HEK293 (cell line): Measurements from ENCODE around the gene HOXA6.

Experiments used
- FEZF1 ChIP-seq: fragments of 450-650 bp; formaldehyde crosslinking; IDR thresholded peaks from 2 replicates; pipeline ENCODE4 v1.5.1; 2016; ENCODE audit warnings: missing biosample characterization, missing genetic modification characterization
- GFI1B ChIP-seq: fragments of 450-650 bp; formaldehyde crosslinking; IDR thresholded peaks from 2 replicates; pipeline ENCODE4 v1.5.1; 2016; ENCODE audit warnings: missing biosample characterization, missing genetic modification characterization
- GLIS1 ChIP-seq: fragments of 450-650 bp; formaldehyde crosslinking; IDR thresholded peaks from 2 replicates; pipeline ENCODE4 v1.5.1; 2016; ENCODE audit warnings: missing biosample characterization, missing genetic modification characterization
- KLF7 ChIP-seq: fragments of 450-650 bp; formaldehyde crosslinking; IDR thresholded peaks from 2 replicates; pipeline ENCODE4 v1.5.1; 2016; ENCODE audit warnings: missing biosample characterization, missing genetic modification characterization, borderline replicate concordance
- OSR2 ChIP-seq: fragments of 450-650 bp; formaldehyde crosslinking; IDR thresholded peaks from 2 replicates; pipeline ENCODE4 v1.5.1; 2016; ENCODE audit warnings: missing biosample characterization, missing genetic modification characterization
- REPIN1 ChIP-seq: fragments of 450-650 bp; formaldehyde crosslinking; IDR thresholded peaks from 2 replicates; pipeline ENCODE4 v1.5.1; 2017; ENCODE audit warnings: missing biosample characterization, missing genetic modification characterization, low read depth
- ZEB2 ChIP-seq: fragments of 450-650 bp; formaldehyde crosslinking; IDR thresholded peaks from 2 replicates; pipeline ENCODE4 v1.5.1; 2016; ENCODE audit warnings: missing biosample characterization, missing genetic modification characterization
- ZNF146 ChIP-seq: fragments of 450-650 bp; formaldehyde crosslinking; IDR thresholded peaks from 2 replicates; pipeline ENCODE4 v1.5.1; 2016; ENCODE audit warnings: missing biosample characterization, missing genetic modification characterization
- ZNF155 ChIP-seq: fragments of 450-650 bp; formaldehyde crosslinking; IDR thresholded peaks from 2 replicates; pipeline ENCODE4 v1.5.1; 2016; ENCODE audit warnings: missing biosample characterization, missing genetic modification characterization
- ZNF2 ChIP-seq: fragments of 450-650 bp; formaldehyde crosslinking; IDR thresholded peaks from 2 replicates; pipeline ENCODE4 v1.5.1; 2016; ENCODE audit warnings: missing biosample characterization, missing genetic modification characterization
- ZNF202 ChIP-seq: fragments of 450-650 bp; formaldehyde crosslinking; IDR thresholded peaks from 2 replicates; pipeline ENCODE4 v1.5.1; 2016; ENCODE audit warnings: missing biosample characterization, missing genetic modification characterization, borderline replicate concordance
- ZNF211 ChIP-seq: fragments of 450-650 bp; formaldehyde crosslinking; IDR thresholded peaks from 2 replicates; pipeline ENCODE4 v1.5.1; 2016; ENCODE audit warnings: low read depth, missing biosample characterization, missing genetic modification characterization
- ZNF324 ChIP-seq: fragments of 450-650 bp; formaldehyde crosslinking; IDR thresholded peaks from 2 replicates; pipeline ENCODE4 v1.5.1; 2016; ENCODE audit warnings: missing biosample characterization, missing genetic modification characterization
- ZNF473 ChIP-seq: fragments of 450-650 bp; formaldehyde crosslinking; IDR thresholded peaks from 2 replicates; pipeline ENCODE4 v1.5.1; 2017; ENCODE audit warnings: missing biosample characterization, missing genetic modification characterization
- ZNF549 ChIP-seq: fragments of 450-650 bp; IDR thresholded peaks from 2 replicates; pipeline ENCODE4 v1.5.1; 2018; ENCODE audit warnings: missing biosample characterization, missing genetic modification characterization, mild to moderate bottlenecking, inconsistent platforms, moderate library complexity
- ZSCAN16 ChIP-seq: fragments of 450-650 bp; formaldehyde crosslinking; IDR thresholded peaks from 2 replicates; pipeline ENCODE4 v1.5.1; 2016; ENCODE audit warnings: missing biosample characterization, missing genetic modification characterization
- TF ChIP-seq, protein P1 (sequence below): fragments of 450-650 bp; formaldehyde crosslinking; IDR thresholded peaks from 2 replicates; pipeline ENCODE4 v1.5.1; 2016; ENCODE audit warnings: missing biosample characterization, missing genetic modification characterization
- TF ChIP-seq, protein P2 (sequence below): fragments of 450-650 bp; formaldehyde crosslinking; conservative IDR thresholded peaks from 2 replicates; pipeline ENCODE4 v1.5.1; 2016; ENCODE audit warnings: low read depth, missing biosample characterization, missing genetic modification characterization
- TF ChIP-seq, protein P3 (sequence below): fragments of 450-650 bp; formaldehyde crosslinking; IDR thresholded peaks from 2 replicates; pipeline ENCODE4 v1.5.1; 2016; ENCODE audit warnings: missing biosample characterization, missing genetic modification characterization
- TF ChIP-seq, protein P4 (sequence below): fragments of 450-650 bp; formaldehyde crosslinking; IDR thresholded peaks from 2 replicates; pipeline ENCODE4 v1.5.1; 2016; ENCODE audit warnings: missing biosample characterization, missing genetic modification characterization, low read depth
- TF ChIP-seq, protein P5 (sequence below): fragments of 450-650 bp; formaldehyde crosslinking; optimal IDR thresholded peaks from 2 replicates; pipeline ENCODE3; 2016; ENCODE audit warnings: missing biosample characterization, mild to moderate bottlenecking, missing genetic modification characterization
- TF ChIP-seq, protein P6 (sequence below): fragments of 450-650 bp; formaldehyde crosslinking; IDR thresholded peaks from 2 replicates; pipeline ENCODE4 v1.5.1; 2016; ENCODE audit warnings: missing biosample characterization, missing genetic modification characterization

HOXA6 gene

DNA sequence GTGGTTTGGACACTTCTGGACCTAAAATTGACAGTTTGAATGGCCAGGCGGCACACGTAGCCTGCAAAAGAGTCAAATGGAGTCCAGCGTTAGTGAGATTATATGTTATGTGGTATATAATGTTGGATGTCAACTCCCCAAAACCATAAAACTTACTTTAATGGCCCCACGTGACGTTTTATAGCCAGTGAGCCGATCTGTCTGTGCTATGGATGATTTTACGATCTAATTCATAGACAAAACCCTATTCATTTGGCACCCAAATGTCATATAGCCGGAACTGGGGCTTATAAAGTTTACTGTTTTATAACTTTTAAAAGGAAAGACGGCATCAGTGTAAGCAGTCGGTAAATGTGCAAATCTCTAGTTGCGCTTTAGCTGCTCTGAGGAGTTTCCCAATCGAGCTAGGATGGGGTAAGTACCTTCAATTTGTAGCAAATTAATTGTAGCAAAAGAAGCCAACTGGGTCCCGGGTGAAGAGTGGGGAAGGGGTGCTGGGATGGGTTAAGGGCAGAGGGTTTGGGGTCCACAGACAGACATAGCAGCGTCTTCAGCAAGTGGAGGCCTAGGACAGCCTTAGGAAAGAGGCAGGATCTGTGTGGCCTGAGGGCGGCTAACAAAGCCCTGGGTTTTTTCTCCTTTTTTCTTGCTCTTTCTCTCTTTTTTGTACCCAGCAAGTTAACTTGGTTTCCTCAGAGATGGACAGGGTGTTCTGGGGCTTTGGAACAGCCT lies 7.3 kb downstream of the HOXA6 start (continued):
- TF ChIP-seq ZNF473 (tag by site-specific recombination) (no peak), GLIS1 (tag by site-specific recombination) (peak; percentile 60), FEZF1 (peak; percentile 99), GFI1B (peak; percentile 10; the same call in 1 of the 2 replicates), ZNF146 (tag by site-specific recombination) (no peak), ZNF211 (tag by site-specific recombination) (no peak), ZNF202 (tag by site-specific recombination) (no peak), ZSCAN16 (no peak), OSR2 (peak; percentile 82), ZNF324 (tag by site-specific recombination) (no peak), ZNF2 (tag by site-specific recombination) (no peak; the same call in 1 of the 2 replicates), REPIN1 (no peak), ZEB2 (0 out of 2 replicates have a peak, but pooled peaks have one; percentile 40), ZNF155 (tag by site-specific recombination) (no peak), KLF7 (tag by site-specific recombination) (no peak), ZNF549 (no peak)
- TF ChIP-seq, protein P1, sequence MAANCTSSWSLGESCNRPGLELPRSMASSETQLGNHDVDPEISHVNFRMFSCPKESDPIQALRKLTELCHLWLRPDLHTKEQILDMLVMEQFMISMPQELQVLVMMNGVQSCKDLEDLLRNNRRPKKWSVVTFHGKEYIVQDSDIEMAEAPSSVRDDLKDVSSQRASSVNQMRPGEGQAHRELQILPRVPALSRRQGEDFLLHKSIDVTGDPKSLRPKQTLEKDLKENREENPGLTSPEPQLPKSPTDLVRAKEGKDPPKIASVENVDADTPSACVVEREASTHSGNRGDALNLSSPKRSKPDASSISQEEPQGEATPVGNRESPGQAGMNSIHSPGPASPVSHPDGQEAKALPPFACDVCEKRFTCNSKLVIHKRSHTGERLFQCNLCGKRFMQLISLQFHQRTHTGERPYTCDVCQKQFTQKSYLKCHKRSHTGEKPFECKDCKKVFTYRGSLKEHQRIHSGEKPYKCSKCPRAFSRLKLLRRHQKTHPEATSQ (tag by site-specific recombination), result no peak
- TF ChIP-seq, protein P2, sequence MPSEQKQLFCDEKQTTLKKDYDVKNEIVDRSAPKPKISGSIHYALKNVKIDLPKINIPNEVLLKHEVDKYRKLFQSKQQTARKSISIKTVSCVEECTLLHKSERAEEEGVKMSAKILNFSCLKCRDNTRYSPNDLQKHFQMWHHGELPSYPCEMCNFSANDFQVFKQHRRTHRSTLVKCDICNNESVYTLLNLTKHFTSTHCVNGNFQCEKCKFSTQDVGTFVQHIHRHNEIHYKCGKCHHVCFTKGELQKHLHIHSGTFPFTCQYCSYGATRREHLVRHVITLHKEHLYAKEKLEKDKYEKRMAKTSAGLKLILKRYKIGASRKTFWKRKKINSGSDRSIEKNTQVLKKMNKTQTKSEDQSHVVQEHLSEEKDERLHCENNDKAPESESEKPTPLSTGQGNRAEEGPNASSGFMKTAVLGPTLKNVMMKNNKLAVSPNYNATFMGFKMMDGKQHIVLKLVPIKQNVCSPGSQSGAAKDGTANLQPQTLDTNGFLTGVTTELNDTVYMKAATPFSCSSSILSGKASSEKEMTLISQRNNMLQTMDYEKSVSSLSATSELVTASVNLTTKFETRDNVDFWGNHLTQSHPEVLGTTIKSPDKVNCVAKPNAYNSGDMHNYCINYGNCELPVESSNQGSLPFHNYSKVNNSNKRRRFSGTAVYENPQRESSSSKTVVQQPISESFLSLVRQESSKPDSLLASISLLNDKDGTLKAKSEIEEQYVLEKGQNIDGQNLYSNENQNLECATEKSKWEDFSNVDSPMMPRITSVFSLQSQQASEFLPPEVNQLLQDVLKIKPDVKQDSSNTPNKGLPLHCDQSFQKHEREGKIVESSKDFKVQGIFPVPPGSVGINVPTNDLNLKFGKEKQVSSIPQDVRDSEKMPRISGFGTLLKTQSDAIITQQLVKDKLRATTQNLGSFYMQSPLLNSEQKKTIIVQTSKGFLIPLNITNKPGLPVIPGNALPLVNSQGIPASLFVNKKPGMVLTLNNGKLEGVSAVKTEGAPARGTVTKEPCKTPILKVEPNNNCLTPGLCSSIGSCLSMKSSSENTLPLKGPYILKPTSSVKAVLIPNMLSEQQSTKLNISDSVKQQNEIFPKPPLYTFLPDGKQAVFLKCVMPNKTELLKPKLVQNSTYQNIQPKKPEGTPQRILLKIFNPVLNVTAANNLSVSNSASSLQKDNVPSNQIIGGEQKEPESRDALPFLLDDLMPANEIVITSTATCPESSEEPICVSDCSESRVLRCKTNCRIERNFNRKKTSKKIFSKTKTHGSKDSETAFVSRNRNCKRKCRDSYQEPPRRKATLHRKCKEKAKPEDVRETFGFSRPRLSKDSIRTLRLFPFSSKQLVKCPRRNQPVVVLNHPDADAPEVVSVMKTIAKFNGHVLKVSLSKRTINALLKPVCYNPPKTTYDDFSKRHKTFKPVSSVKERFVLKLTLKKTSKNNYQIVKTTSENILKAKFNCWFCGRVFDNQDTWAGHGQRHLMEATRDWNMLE, result 0 out of 2 replicates have a peak, but pooled peaks have one; percentile 8
- TF ChIP-seq, protein P3, sequence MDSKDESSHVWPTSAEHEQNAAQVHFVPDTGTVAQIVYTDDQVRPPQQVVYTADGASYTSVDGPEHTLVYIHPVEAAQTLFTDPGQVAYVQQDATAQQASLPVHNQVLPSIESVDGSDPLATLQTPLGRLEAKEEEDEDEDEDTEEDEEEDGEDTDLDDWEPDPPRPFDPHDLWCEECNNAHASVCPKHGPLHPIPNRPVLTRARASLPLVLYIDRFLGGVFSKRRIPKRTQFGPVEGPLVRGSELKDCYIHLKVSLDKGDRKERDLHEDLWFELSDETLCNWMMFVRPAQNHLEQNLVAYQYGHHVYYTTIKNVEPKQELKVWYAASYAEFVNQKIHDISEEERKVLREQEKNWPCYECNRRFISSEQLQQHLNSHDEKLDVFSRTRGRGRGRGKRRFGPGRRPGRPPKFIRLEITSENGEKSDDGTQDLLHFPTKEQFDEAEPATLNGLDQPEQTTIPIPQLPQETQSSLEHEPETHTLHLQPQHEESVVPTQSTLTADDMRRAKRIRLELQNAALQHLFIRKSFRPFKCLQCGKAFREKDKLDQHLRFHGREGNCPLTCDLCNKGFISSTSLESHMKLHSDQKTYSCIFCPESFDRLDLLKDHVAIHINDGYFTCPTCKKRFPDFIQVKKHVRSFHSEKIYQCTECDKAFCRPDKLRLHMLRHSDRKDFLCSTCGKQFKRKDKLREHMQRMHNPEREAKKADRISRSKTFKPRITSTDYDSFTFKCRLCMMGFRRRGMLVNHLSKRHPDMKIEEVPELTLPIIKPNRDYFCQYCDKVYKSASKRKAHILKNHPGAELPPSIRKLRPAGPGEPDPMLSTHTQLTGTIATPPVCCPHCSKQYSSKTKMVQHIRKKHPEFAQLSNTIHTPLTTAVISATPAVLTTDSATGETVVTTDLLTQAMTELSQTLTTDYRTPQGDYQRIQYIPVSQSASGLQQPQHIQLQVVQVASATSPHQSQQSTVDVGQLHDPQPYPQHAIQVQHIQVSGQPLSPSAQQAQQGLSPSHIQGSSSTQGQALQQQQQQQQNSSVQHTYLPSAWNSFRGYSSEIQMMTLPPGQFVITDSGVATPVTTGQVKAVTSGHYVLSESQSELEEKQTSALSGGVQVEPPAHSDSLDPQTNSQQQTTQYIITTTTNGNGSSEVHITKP (tag by site-specific recombination), result no peak; the same call in 1 of the 2 replicates
- TF ChIP-seq, protein P4, sequence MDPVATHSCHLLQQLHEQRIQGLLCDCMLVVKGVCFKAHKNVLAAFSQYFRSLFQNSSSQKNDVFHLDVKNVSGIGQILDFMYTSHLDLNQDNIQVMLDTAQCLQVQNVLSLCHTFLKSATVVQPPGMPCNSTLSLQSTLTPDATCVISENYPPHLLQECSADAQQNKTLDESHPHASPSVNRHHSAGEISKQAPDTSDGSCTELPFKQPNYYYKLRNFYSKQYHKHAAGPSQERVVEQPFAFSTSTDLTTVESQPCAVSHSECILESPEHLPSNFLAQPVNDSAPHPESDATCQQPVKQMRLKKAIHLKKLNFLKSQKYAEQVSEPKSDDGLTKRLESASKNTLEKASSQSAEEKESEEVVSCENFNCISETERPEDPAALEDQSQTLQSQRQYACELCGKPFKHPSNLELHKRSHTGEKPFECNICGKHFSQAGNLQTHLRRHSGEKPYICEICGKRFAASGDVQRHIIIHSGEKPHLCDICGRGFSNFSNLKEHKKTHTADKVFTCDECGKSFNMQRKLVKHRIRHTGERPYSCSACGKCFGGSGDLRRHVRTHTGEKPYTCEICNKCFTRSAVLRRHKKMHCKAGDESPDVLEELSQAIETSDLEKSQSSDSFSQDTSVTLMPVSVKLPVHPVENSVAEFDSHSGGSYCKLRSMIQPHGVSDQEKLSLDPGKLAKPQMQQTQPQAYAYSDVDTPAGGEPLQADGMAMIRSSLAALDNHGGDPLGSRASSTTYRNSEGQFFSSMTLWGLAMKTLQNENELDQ (tag by site-specific recombination), result no peak
- TF ChIP-seq, protein P5, sequence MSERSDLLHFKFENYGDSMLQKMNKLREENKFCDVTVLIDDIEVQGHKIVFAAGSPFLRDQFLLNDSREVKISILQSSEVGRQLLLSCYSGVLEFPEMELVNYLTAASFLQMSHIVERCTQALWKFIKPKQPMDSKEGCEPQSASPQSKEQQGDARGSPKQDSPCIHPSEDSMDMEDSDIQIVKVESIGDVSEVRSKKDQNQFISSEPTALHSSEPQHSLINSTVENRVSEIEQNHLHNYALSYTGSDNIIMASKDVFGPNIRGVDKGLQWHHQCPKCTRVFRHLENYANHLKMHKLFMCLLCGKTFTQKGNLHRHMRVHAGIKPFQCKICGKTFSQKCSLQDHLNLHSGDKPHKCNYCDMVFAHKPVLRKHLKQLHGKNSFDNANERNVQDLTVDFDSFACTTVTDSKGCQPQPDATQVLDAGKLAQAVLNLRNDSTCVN, result no peak
- TF ChIP-seq, protein P6, sequence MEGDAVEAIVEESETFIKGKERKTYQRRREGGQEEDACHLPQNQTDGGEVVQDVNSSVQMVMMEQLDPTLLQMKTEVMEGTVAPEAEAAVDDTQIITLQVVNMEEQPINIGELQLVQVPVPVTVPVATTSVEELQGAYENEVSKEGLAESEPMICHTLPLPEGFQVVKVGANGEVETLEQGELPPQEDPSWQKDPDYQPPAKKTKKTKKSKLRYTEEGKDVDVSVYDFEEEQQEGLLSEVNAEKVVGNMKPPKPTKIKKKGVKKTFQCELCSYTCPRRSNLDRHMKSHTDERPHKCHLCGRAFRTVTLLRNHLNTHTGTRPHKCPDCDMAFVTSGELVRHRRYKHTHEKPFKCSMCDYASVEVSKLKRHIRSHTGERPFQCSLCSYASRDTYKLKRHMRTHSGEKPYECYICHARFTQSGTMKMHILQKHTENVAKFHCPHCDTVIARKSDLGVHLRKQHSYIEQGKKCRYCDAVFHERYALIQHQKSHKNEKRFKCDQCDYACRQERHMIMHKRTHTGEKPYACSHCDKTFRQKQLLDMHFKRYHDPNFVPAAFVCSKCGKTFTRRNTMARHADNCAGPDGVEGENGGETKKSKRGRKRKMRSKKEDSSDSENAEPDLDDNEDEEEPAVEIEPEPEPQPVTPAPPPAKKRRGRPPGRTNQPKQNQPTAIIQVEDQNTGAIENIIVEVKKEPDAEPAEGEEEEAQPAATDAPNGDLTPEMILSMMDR (tag by site-specific recombination), result no peak
